Measurements from ENCODE around the gene RNF145. TPM values are rescaled to one million over a fixed set of nuclear protein-coding genes. Genes with fewer than 3 reads are reported as not detected.

RNF145 gene
- total and polyA plus RNA-seq, 10 of the 15 experiments (the other 5 are each of a cell fraction or from before 2014, with no cell fraction given), result 9.7 to 58.1 (median 38.2) TPM

DNA sequence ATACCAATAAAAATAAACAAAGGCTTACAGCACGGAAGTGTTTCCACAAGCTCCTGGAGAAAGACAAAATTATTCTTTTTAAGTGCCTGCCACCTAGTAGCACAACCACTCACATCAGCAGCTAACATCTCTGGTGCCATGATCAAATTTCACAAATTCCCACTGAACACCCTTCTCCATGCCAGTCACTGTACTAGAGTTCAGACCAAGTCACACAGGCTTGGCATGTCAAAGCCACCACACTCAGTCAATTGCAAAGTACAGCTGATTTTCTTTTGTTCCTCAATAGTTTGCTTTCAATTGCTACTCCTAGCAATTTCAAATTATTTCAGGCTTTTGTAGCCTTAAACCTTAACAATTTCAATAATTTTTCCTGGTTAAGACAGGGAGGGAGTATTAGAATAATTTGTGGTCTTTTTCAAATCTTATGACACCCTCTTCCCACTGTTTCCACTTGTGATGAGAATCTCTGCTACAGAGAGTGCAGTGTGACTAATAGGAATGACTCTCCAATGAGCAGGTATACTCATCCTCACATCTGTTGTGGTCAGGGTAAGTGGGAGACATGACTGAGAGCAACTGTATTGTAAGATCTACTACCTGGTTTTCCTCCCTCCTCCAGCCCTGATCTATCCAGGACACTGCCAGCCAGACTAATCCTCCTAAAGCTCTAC is 46.2 kb downstream of the RNF145 start:
- Histone ChIP-seq H3K79me2 (ENCODE audit: control insufficient read depth, insufficient read depth, low read length) (no peaks in the 10 kb centered on the region), H3K9me3 (replicated peaks; ENCODE audit: control insufficient read depth, insufficient read depth, low read length) (no peaks in the 10 kb centered on the region), H3K4me1 (ENCODE audit: control insufficient read depth, insufficient read depth, low read length) (no peaks in the 10 kb centered on the region), H3K36me3 (ENCODE audit: control insufficient read depth in 2 of 2, insufficient read depth in 2 of 2, low read length in 1 of 2) (peaks cover 3 to 33% of the 10 kb centered on the region in 2 experiments; a peak in 3 of 4 replicates), H3K9ac (ENCODE audit: control insufficient read depth, insufficient read depth, low read length) (no peak overlapping the region), H3K4me3 (no peak overlapping the region), H3K27me3 (replicated peaks in 1 of 2; ENCODE audit: control insufficient read depth in 2 of 2, insufficient read depth in 2 of 2, low read length in 1 of 2) (no peaks in the 10 kb centered on the region), H4K20me1 (ENCODE audit: control insufficient read depth, insufficient read depth) (no peaks in the 10 kb centered on the region), H3K27ac (ENCODE audit: control insufficient read depth, insufficient read depth) (no peak overlapping the region), H2AFZ (ENCODE audit: control insufficient read depth, low read depth, low read length) (no peak overlapping the region), H3K4me2 (ENCODE audit: control insufficient read depth, insufficient read depth) (no peak overlapping the region)
- intact Hi-C loops (cut with micrococcal nuclease; ENCODE audit: unreplicated experiment), result no loop called here
- BruUV-seq (replicated peaks), result no TSS peak
- FAIRE-seq (no peak), DNase-seq (ENCODE audit: low read depth, low spot score) (no peak), ATAC-seq (no peak)
- 100% methylated on average over 1 of the region's 1 CpG for WGBS (ENCODE audit: insufficient coverage, insufficient replicate concordance, low lambda C conversion rate, missing lambda C conversion rate)
- POLR2A ChIA-PET, result interaction anchor here (0.5 to 0.6 kb wide), 2 partner anchors 98 to 110 kb away, joined by 3 read pairs; no protein-coding TSS in a partner anchor
- RAD21 ChIA-PET (ENCODE audit: unreplicated experiment), result interaction anchor here (0.5 to 2.1 kb wide), 4 partner anchors 10 to 294 kb away, joined by 3 to 11 read pairs (median 5); no protein-coding TSS in a partner anchor
- TF ChIP-seq STAT1 (conservative IDR thresholded peaks at IDR 0.05), result no peak
- TF ChIP-seq CHD1 (IDR thresholded peaks at IDR 0.05; ENCODE audit: low read depth, low read length), result no peak
- no peak for TF ChIP-seq POLR2A (IDR thresholded peaks at IDR 0.05; ENCODE audit: low read depth, low read length)
- no peak for TF ChIP-seq HDAC2 (IDR thresholded peaks at IDR 0.05)
- TF ChIP-seq, protein P1, sequence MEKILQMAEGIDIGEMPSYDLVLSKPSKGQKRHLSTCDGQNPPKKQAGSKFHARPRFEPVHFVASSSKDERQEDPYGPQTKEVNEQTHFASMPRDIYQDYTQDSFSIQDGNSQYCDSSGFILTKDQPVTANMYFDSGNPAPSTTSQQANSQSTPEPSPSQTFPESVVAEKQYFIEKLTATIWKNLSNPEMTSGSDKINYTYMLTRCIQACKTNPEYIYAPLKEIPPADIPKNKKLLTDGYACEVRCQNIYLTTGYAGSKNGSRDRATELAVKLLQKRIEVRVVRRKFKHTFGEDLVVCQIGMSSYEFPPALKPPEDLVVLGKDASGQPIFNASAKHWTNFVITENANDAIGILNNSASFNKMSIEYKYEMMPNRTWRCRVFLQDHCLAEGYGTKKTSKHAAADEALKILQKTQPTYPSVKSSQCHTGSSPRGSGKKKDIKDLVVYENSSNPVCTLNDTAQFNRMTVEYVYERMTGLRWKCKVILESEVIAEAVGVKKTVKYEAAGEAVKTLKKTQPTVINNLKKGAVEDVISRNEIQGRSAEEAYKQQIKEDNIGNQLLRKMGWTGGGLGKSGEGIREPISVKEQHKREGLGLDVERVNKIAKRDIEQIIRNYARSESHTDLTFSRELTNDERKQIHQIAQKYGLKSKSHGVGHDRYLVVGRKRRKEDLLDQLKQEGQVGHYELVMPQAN (conservative IDR thresholded peaks at IDR 0.05), result no peak
- TF ChIP-seq, protein P2, sequence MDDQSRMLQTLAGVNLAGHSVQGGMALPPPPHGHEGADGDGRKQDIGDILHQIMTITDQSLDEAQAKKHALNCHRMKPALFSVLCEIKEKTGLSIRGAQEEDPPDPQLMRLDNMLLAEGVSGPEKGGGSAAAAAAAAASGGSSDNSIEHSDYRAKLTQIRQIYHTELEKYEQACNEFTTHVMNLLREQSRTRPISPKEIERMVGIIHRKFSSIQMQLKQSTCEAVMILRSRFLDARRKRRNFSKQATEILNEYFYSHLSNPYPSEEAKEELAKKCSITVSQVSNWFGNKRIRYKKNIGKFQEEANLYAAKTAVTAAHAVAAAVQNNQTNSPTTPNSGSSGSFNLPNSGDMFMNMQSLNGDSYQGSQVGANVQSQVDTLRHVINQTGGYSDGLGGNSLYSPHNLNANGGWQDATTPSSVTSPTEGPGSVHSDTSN (IDR thresholded peaks at IDR 0.05; ENCODE audit: insufficient replicate concordance, low read depth, low read length), result no peak
- no peak for TF ChIP-seq NBN (IDR thresholded peaks at IDR 0.05)
- SMC1A ChIA-PET (ENCODE audit: uncharacterized antibody, unreplicated experiment), result interaction anchor here (1.0 to 1.8 kb wide), 7 partner anchors 10 to 154 kb away, joined by 3 to 6 read pairs (median 4); no protein-coding TSS in a partner anchor
- in situ Hi-C loops (cut with MboI), result no loop called here
- CTCF ChIA-PET, result interaction anchor here (0.6 to 3.1 kb wide), 5 partner anchors 8 to 1475 kb away, joined by 3 to 30 read pairs (median 5); no protein-coding TSS in a partner anchor
